CD4-positive, alpha-beta T cell treated with Interleukin-6 for 4 hours (primary cell): Measurements from ENCODE around the gene TGFB2.
"Not testable (repeated sequence)": the region's sequence is repeated elsewhere in the genome, so short reads cannot be mapped to it uniquely, and the experiment has no call there.

Experiments
- DNase-seq: peaks from one replicate; pipeline ENCODE4 v3.0.0-alpha.2; 2020; ENCODE audit warnings: mixed read lengths

Gene TGFB2

DNA sequence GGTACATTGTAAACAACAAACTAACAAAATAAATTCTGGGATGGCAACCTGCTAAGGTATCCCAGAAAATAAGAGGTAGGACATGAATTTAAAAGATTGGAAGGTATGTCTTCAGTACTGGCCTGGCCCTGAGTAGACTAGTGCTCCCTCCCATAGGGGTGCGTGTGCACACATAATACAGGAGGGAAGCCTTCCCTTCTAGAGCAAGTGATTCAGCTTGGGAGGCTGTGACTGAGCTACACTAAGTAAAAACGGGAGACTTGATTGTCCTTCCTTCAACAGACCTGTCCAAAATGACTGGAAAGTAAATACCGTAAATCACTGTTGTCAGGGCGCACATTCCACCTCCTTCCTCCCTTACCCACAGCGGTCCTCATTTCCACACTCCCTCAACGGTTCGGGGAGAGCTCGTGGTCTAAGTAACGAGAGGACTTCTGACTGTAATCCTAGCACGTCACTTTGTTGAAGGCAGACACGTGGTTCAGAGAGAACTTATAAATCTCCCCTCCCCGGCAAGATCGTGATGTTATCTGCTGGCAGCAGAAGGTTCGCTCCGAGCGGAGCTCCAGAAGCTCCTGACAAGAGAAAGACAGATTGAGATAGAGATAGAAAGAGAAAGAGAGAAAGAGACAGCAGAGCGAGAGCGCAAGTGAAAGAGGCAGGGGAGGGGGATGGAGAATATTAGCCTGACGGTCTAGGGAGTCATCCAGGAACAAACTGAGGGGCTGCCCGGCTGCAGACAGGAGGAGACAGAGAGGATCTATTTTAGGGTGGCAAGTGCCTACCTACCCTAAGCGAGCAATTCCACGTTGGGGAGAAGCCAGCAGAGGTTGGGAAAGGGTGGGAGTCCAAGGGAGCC is at the start of gene TGFB2:
TSS of gene TGFB2 (plus strand) at position 523 of the 859 bp plus-strand sequence. CDS start 1,366 bp downstream, outside the sequence.
- no peak for DNase-seq

- no peak for DNase-seq
These were observed 49.0 kb upstream of the TGFB2 start for GRCh38 chr1:218296162-218296561.

DNA sequence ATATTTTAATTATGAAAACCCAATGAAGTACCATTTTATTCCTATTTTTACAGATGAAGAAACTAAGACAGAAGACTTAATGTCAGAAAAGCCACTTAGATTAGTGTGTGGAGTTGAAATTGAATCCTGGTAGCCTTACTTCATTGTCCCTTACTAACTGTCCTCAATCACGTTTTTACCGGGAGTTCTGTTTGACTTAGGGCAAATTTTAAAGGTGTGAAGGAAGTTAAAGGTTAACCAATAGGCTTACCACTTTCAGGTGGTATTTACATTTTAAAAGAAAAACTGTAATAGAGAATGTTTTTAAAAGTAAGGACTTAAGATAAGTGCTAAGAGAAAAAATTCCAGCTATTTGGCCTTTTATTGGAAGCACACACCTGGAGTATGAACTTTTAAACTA is 47.7 kb upstream of the TGFB2 start:
- DNase-seq, result no peak

DNA sequence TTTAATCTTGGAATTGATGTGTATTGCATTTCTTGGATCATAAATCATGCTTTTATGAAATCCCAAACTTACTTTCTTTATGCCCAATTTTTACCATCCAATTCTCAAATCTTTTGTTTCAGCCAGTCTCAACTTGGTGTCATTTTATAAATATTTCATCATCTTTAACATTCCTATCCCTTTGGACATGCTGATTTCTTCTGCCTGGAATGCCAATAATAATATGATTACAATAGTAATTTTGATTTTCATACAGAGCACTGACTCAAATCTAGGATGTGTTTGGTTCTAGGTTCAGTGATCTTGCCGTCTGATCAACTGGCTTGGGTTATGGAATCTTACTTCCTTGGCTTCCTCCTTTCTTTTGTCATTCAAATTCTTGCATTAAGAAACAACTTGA is 47.3 kb upstream of the TGFB2 start:
- DNase-seq, result no peak

DNA sequence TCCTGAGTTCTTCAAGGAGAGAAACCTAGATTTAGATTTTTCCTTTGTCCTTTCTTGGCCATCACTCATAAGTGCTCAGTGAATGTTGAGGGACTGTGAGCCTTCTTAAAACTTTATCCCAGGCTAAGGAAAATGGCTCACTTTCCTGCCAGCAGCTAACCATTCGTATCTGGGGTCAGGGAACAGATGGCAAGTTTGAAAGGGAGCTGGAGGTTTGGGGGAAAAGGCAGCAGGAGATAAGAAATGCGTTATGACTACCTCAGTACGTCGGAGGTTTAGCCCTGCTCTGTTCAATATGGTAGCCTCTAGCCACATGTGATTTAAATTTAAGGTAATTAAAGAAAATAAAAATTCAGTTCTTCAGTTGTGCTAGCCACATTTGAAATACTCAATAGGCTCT is 46.7 kb upstream of the TGFB2 start:
- DNase-seq, result no peak

- no peak for DNase-seq
These were observed 45.7 kb upstream of the TGFB2 start for GRCh38 chr1:218299416-218299815.

DNA sequence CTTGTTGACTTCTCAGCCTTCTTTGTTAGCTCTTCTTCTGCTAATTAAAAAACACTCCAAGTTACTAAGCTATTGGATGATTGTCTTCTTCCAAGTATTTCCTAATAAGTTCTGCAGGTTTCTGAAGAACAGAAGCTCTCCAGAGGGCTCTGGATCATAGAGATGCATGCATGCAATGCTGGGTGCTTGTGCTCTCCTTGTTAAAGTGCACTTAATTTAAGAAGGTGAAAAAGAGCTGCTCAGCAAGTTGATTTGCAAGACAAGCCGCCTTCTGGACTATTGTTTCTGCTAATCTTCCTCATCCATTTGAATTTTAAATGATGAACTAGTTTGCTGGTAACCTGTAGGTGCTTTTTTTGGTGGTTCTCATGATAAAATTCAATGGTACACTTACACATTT is 43.9 kb upstream of the TGFB2 start:
- DNase-seq, result no peak

GRCh38 chr1:218302155-218302554 is 43.0 kb upstream of the TGFB2 start:
- DNase-seq, result no peak

GRCh38 chr1:218303176-218303879 is 41.8 kb upstream of the TGFB2 start:
- no peak for DNase-seq

DNA sequence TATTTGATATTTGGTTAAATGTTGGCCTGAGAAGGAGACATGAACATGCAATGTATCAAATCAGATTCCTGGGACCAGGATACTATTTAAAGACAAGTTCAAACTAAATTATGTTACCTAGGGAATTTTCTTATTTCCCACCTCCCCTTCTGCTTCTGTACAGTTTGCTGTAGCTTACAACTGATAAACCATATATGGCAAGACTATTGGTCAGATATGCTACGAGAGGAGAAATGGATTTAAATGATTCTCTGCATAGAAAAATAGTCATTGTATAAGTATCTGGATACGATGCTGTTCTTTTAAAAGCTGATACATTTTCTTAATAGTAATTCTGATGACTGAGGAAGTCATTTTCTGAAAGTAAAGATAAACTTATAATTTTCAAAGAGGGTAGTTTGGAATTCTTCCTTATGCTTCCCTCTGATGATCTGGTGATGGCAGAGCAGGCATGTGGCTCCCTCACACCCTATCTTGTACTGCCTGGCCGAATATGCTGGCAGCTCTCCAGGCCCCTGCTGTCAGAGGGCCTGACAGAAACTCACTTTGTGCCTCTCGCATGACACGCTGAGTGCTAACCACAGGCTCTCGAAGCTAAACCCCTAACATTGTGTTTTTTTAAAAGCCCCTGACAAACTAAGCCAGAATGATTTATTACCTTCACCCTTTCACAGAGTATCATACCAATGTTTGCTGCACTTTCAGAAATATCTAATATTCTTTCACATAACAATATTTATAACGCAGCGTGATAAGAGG is 40.7 kb upstream of the TGFB2 start:
- no peak for DNase-seq

DNA sequence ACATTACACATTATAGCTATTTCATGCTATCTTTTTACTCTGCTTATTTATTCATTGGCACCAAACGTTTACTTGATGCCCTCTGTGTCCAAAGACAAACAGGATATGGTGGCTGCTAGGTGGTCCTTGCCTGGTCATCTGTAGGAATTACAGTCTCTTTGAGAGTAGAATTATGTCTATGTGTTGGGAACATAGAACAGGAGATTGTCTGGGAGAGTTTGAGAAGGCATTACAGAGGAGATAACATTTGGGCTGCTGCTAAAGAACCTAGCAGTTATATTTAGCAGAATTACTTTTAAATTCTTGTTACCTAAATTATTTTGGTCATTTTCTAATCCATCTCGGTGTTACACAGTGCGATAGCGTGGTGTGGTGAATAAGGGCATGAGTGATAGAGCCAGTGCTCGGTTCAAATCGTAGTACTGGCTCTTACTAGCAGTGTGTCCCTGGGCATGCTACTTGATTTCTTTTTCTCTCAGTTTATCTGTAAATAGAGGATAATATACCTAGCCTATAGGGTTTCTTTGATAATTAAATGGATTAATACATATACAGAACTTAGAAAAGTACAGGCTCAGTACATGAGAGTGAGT is 39.6 kb upstream of the TGFB2 start:
- DNase-seq, result no peak

DNA sequence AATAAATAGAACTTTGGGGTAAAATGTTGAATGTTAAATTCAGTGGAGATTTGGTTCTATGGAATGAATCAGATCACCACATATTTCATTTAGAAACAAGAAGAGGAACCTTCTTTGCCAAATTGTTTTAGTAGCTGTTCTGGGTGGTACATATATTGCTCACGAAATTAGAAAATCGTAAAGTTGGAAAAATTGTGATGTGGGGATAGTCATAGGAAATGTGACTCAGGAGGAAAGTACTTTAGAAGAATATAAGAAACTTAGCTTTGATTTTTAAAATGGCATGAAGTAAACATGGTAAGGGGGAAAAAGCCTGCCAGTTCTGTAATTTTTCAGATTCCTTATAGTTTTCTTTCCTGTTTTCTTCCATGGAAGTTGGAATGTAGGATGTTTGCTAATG is 32.6 kb upstream of the TGFB2 start:
- DNase-seq, result no peak

- no peak for DNase-seq
These were observed 30.8 kb upstream of the TGFB2 start for GRCh38 chr1:218314316-218314715.

- DNase-seq, result no peak
These were observed 29.5 kb upstream of the TGFB2 start for GRCh38 chr1:218315638-218316037.

- no peak for DNase-seq
These were observed 28.1 kb upstream of the TGFB2 start for GRCh38 chr1:218317061-218317460.

DNA sequence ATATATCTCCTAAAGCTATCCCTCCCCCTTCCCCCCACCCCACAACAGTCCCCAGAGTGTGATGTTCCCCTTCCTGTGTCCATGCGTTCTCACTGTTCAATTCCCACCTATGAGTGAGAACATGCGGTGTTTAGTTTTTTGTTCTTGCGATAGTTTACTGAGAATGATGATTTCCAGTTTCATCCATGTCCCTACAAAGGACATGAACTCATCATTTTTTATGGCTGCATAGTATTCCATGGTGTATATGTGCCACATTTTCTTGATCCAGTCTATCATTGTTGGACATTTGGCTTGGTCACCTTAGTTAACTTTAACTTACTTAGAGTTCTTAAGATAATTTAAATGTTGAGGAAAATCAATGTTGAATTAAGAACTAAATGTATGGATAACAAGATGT is 25.0 kb upstream of the TGFB2 start:
- DNase-seq, result not testable (repeated sequence)

- no peak for DNase-seq
These were observed 22.4 kb upstream of the TGFB2 start for GRCh38 chr1:218322762-218323161.

DNA sequence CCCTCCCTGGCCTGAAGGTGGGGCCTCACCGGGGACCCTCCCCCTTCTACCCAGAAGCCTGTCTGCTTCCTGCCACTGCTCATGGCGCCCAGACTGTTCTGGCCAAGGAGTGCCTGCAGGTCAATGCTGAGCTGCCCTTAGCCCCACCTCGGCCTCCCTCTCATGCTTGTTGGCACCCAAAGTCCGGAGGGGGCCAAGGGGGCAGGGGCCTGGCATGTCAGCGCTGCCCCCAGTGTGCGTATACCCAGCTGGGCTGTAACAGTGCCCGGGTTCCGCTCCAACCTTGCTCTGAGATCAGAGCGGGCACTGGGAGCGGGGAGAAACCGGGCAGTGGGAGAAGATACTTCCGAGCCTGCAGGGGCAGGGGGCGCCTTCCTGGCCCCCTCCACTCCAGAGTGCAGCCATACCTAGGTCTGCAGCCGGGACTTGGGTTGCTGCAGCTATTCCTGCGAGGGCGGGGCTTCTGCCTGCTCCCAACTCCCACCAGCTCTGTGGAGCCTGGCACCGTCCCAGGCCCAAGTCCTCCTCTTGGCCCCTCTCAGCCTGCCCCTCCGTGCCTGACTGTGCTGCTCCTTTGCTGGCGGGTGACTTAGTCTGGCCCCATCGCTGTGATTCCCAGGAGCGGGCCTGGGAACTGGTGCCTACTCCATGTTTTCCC is 21.4 kb upstream of the TGFB2 start:
- no peak for DNase-seq

DNA sequence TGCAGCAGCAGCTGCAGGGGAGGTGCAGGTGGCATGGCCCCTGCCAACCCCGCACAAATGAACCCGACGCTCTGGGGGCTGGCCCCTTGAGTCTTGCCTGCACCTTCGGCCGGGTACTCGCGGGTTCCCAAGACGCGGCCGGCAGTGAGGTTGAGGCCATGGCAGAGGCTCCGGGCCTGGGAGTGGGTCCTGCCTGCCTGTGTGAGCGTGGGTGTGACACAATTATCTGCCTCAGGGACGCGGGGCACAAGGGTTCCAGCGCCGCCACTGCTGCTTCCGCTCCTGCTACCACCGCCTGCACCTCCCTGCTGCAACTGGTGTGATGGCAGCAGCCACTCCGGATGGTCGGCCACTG is 20.9 kb upstream of the TGFB2 start:
- DNase-seq, result no peak

- DNase-seq, result no peak
These were observed 16.4 kb upstream of the TGFB2 start for GRCh38 chr1:218328769-218329168.

DNA sequence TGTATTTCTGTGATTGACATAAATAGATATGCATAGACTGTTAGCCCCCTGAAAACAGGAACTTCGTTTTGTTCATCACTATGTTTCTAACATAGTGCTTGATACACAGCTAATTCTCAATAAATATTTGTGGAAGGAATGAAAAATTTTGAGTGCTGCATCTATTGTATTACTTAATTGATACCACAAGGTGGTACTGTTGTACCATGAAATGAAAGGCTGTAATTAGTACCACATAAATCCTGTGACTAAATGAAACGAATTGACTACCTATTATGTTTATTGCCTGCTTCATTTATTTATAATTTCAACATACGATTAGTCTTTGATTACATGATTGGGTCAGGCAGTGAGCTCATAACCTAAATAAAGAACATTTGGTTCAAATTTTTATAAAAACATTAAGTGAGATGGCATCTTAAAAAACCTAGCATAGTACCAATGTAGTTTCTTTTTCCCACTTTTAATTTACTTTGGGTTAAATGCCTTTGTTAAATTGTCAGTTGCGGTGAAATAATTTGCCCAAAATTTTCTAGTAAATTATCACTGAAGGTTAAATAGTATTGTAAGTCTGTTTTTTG is 15.0 kb upstream of the TGFB2 start:
- no peak for DNase-seq

- DNase-seq, result no peak
These were observed 12.7 kb upstream of the TGFB2 start for GRCh38 chr1:218332416-218332815.
